GM12878 (cell line): ENCODE results near the gene GALC. TPM values are rescaled to one million over a fixed set of nuclear protein-coding genes. Genes with fewer than 3 reads are reported as not detected.

Experiments
- ATAC-seq: fragments of 200-7000 bp; cut with Tn5 transposase; 3 replicates; pipeline ENCODE4 v1.9.1; 2020; ENCODE audit warnings: mild to moderate bottlenecking, moderate library complexity
- BruUV-seq: library from RNA; stranded (reverse); fragments of 400-500 nt; replicated peaks from 2 replicates; lab custom pipeline; 2021; lab: Mats Ljungman, UMichigan
- CTCF ChIA-PET: fragments of 300-600 bp; sonication (Branson Sonifier 250); formaldehyde crosslinking; extraction: SDS; loops from one replicate; lab custom pipeline; 2021; ENCODE audit warnings: inconsistent platforms; lab: Yijun Ruan, JAX
- POLR2A ChIA-PET: fragments of 350-600 bp; formaldehyde crosslinking; extraction: SDS; loops from one replicate; lab custom pipeline; 2021; ENCODE audit warnings: inconsistent platforms; lab: Charles Lee
- RAD21 ChIA-PET: fragments of 300-600 bp; sonication (Branson Sonifier 250); formaldehyde crosslinking; loops from one replicate; lab custom pipeline; 2023; ENCODE audit warnings: antibody characterized with exemption; ENCODE audit not compliant: unreplicated experiment; lab: Charles Lee
- SMC1A ChIA-PET: fragments of 300-600 bp; sonication (Branson Sonifier 250); formaldehyde crosslinking; loops from one replicate; lab custom pipeline; 2023; ENCODE audit not compliant: unreplicated experiment, uncharacterized antibody; lab: Charles Lee
- DNase-seq: peaks from one replicate; pipeline ENCODE4 v3.0.0-alpha.2; 2011; ENCODE audit warnings: low read depth, low spot score
- FAIRE-seq: peaks from 3 replicates; lab custom pipeline; 2011; peaks lifted over from hg19 to GRCh38; lab: Jason Lieb, UNC
- H2AFZ ChIP-seq: 2 replicates; pipeline ENCODE4 v1.6.0; 2011; ENCODE audit warnings: low read depth, low read length, control low read depth; ENCODE audit not compliant: control insufficient read depth
- H3K27ac ChIP-seq: 2 replicates; pipeline ENCODE4 v1.5.1; 2011; ENCODE audit warnings: control low read depth; ENCODE audit not compliant: control insufficient read depth, insufficient read depth
- H3K27me3 ChIP-seq, 2 experiments: replicated peaks in 1 of 2; 2 replicates each; pipeline versions ENCODE4 v1.6.0 to v1.6.1; 2011; ENCODE audit warnings: low read length in 1 of 2; ENCODE audit not compliant: control insufficient read depth in 2 of 2, insufficient read depth in 2 of 2
- H3K36me3 ChIP-seq, 2 experiments: 2 replicates each; pipeline ENCODE4 v1.5.1; 2011; ENCODE audit warnings: low read length in 1 of 2; ENCODE audit not compliant: control insufficient read depth in 2 of 2, insufficient read depth in 2 of 2
- H3K4me1 ChIP-seq: 2 replicates; pipeline ENCODE4 v1.6.1; 2011; ENCODE audit warnings: mild to moderate bottlenecking, low read length, moderate library complexity, mixed read lengths; ENCODE audit not compliant: control insufficient read depth, insufficient read depth
- H3K4me2 ChIP-seq: 2 replicates; pipeline ENCODE4 v1.6.0; 2011; ENCODE audit warnings: control low read depth; ENCODE audit not compliant: control insufficient read depth, insufficient read depth
- H3K4me3 ChIP-seq: fragments of 200-600 bp; sonication (generic); 2 replicates; pipeline ENCODE4 v1.5.1; 2016
- H3K79me2 ChIP-seq: 2 replicates; pipeline ENCODE4 v1.6.0; 2011; ENCODE audit warnings: low read length; ENCODE audit not compliant: control insufficient read depth, insufficient read depth
- H3K9ac ChIP-seq: 2 replicates; pipeline ENCODE4 v1.8.0; 2011; ENCODE audit warnings: low read length, control low read depth, mixed read lengths; ENCODE audit not compliant: control insufficient read depth, insufficient read depth
- H3K9me3 ChIP-seq: replicated peaks from 3 replicates; pipeline ENCODE4 v1.5.1; 2011; ENCODE audit warnings: mild to moderate bottlenecking, low read length; ENCODE audit not compliant: control insufficient read depth, insufficient read depth
- H4K20me1 ChIP-seq: 2 replicates; pipeline ENCODE4 v1.6.0; 2011; ENCODE audit not compliant: control insufficient read depth, insufficient read depth
- ASH2L ChIP-seq: fragments of 300-600, 200-600 bp; sonication (generic); IDR thresholded peaks from 2 replicates; pipeline ENCODE4 v1.6.1; 2017; ENCODE audit warnings: low read depth, mild to moderate bottlenecking, borderline replicate concordance
- CREB1 ChIP-seq: IDR thresholded peaks from 2 replicates; pipeline ENCODE4 v1.6.1; 2012; ENCODE audit warnings: low read depth, mild to moderate bottlenecking, inconsistent platforms
- CREM ChIP-seq: IDR thresholded peaks from 2 replicates; pipeline ENCODE4 v1.6.1; 2014; ENCODE audit warnings: antibody characterized with exemption, low read depth
- CTCF ChIP-seq, 3 experiments: IDR thresholded peaks in 2 of 3; conservative IDR thresholded peaks in 1 of 3; 2 replicates each; pipeline ENCODE4 v1.5.1; 2011; ENCODE audit warnings: low read depth in 3 of 3, low read length in 3 of 3, mild to moderate bottlenecking in 3 of 3, control low read depth in 2 of 3, moderate library complexity in 2 of 3, inconsistent platforms in 1 of 3, mixed read lengths in 1 of 3; ENCODE audit not compliant: control insufficient read depth in 2 of 3, insufficient read depth in 1 of 3; ENCODE audit errors: extremely low read depth in 1 of 3
- EGR1 ChIP-seq, 2 experiments: IDR thresholded peaks; 1 replicate in 1 of 2; 2 replicates in 1 of 2; pipeline ENCODE4 v1.6.1; 2011 to 2012; ENCODE audit warnings: low read depth in 2 of 2, low read length in 2 of 2, borderline replicate concordance in 1 of 2, mild to moderate bottlenecking in 1 of 2, moderate library complexity in 1 of 2
- FOXM1 ChIP-seq: IDR thresholded peaks from 2 replicates; pipeline ENCODE4 v1.6.1; 2012; ENCODE audit warnings: low read depth, mild to moderate bottlenecking, inconsistent platforms, low read length, moderate library complexity
- GATAD2B ChIP-seq: fragments of 450-650 bp; conservative IDR thresholded peaks from 2 replicates; pipeline ENCODE4 v1.6.1; 2017; ENCODE audit warnings: low read depth, mild to moderate bottlenecking, moderate library complexity
- HCFC1 ChIP-seq: fragments of 150-350 bp; IDR thresholded peaks from 2 replicates; pipeline ENCODE4 v1.6.1; 2014; ENCODE audit warnings: low read length
- IRF4 ChIP-seq: IDR thresholded peaks from 2 replicates; pipeline ENCODE4 v1.6.1; 2011; ENCODE audit warnings: low read depth, low read length
- NKRF ChIP-seq: fragments of 450-650 bp; conservative IDR thresholded peaks from 2 replicates; pipeline ENCODE4 v1.6.1; 2017; ENCODE audit warnings: mild to moderate bottlenecking, moderate library complexity
- STAT3 ChIP-seq: IDR thresholded peaks from 2 replicates; pipeline ENCODE4 v1.6.1; 2011; ENCODE audit warnings: low read depth, low read length, improper control_type of control experiment
- SUZ12 ChIP-seq: fragments of 200-600 bp; sonication (generic); IDR thresholded peaks from one replicate; pipeline ENCODE4 v1.6.1; 2018; ENCODE audit warnings: antibody characterized with exemption, mild to moderate bottlenecking; ENCODE audit not compliant: unreplicated experiment
- ZBED1 ChIP-seq: IDR thresholded peaks from 2 replicates; pipeline ENCODE4 v1.6.1; 2016; ENCODE audit warnings: borderline replicate concordance
- in situ Hi-C: fragments of 300-500 bp; cut with MboI; formaldehyde crosslinking; loops from 9 replicates; pipeline ENCODE4 v1.14.3; 2018; ENCODE audit warnings: mixed read lengths
- intact Hi-C: fragments of 100-400 bp; cut with micrococcal nuclease; formaldehyde crosslinking; loops from one replicate; pipeline ENCODE4 v1.14.2; 2022; ENCODE audit not compliant: unreplicated experiment
- polyA plus RNA-seq, 11 experiments: library from polyadenylated mRNA; depleted of rRNA in 4 of 11; unstranded in 6 of 11; stranded (reverse) in 5 of 11; fragments of >200 nt; fragmentation: Nextera tagmentation in 4 of 11; fragmentation: Illumina TruSeq in 1 of 11; extraction: Ambion mirVana in 4 of 11; extraction: Trizol in 1 of 11; gene quantifications; 1 replicate in 1 of 11; 2 replicates in 10 of 11; pipeline versions ENCODE4 v1.2.1 to v1.2.3, GENCODE V29; 2011 to 2016; ENCODE audit warnings: inconsistent platforms in 2 of 11, missing spikeins in 2 of 11, low read depth in 1 of 11
- total RNA-seq, 4 experiments: library from RNA; depleted of rRNA in 3 of 4; stranded (reverse); fragments of >200 nt in 3 of 4; fragmentation: Illumina TruSeq in 1 of 4; extraction: Trizol in 1 of 4; gene quantifications; 2 replicates each; pipeline versions ENCODE4 v1.2.1 to v1.2.3, GENCODE V29; 2013 to 2021
- TF ChIP-seq, protein P1 (sequence below): fragments of 450-650 bp; formaldehyde crosslinking; IDR thresholded peaks from 2 replicates; pipeline ENCODE4 v1.5.0; 2022; ENCODE audit warnings: mild to moderate bottlenecking, missing genetic modification characterization
- TF ChIP-seq, protein P2 (sequence below): fragments of 450-650 bp; IDR thresholded peaks from 2 replicates; pipeline ENCODE4 v1.6.1; 2017; ENCODE audit warnings: mild to moderate bottlenecking

Gene GALC
- total and polyA plus RNA-seq, 10 of the 15 experiments (the other 5 are each of a cell fraction or from before 2014, with no cell fraction given): 1.3 to 14.0 (median 4.5) TPM

GRCh38 chr14:87967496-87967895, 25.5 kb downstream of the GALC start:
- ATAC-seq (no peak), DNase-seq (no peak), FAIRE-seq (no peak)
- ChIA-PET SMC1A (interaction anchor here (0.5 to 1.7 kb wide), 5 partner anchors 9 to 46 kb away, joined by 3 to 9 read pairs (median 3); no protein-coding TSS in a partner anchor), RAD21 (no interaction called here), CTCF (interaction anchor here (1.2 to 2.3 kb wide), 2 partner anchors 21 to 59 kb away, joined by 3 to 17 read pairs; no protein-coding TSS in a partner anchor), POLR2A (no interaction called here)
- intact Hi-C loops (no loop called here), in situ Hi-C loops (no loop called here)
- Histone ChIP-seq H3K9ac (no peak overlapping the region), H3K27ac (no peak overlapping the region), H3K36me3 (no peaks in the 10 kb centered on the region), H3K9me3 (no peaks in the 10 kb centered on the region), H3K4me2 (no peak overlapping the region), H3K4me3 (no peak overlapping the region), H3K4me1 (no peaks in the 10 kb centered on the region; the same call in 1 of the 2 replicates), H3K79me2 (no peaks in the 10 kb centered on the region), H2AFZ (no peak overlapping the region), H4K20me1 (no peaks in the 10 kb centered on the region), H3K27me3 (no peaks in the 10 kb centered on the region)
- no TSS peak for BruUV-seq
- no peak for TF ChIP-seq GATAD2B
- no peak for TF ChIP-seq FOXM1
- no peak for TF ChIP-seq ZBED1
- no peak for TF ChIP-seq STAT3
- TF ChIP-seq, protein P1, sequence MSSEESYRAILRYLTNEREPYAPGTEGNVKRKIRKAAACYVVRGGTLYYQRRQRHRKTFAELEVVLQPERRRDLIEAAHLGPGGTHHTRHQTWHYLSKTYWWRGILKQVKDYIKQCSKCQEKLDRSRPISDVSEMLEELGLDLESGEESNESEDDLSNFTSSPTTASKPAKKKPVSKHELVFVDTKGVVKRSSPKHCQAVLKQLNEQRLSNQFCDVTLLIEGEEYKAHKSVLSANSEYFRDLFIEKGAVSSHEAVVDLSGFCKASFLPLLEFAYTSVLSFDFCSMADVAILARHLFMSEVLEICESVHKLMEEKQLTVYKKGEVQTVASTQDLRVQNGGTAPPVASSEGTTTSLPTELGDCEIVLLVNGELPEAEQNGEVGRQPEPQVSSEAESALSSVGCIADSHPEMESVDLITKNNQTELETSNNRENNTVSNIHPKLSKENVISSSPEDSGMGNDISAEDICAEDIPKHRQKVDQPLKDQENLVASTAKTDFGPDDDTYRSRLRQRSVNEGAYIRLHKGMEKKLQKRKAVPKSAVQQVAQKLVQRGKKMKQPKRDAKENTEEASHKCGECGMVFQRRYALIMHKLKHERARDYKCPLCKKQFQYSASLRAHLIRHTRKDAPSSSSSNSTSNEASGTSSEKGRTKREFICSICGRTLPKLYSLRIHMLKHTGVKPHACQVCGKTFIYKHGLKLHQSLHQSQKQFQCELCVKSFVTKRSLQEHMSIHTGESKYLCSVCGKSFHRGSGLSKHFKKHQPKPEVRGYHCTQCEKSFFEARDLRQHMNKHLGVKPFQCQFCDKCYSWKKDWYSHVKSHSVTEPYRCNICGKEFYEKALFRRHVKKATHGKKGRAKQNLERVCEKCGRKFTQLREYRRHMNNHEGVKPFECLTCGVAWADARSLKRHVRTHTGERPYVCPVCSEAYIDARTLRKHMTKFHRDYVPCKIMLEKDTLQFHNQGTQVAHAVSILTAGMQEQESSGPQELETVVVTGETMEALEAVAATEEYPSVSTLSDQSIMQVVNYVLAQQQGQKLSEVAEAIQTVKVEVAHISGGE (CRISPR knock-in tag): no peak
- no peak for TF ChIP-seq IRF4
- no peak for TF ChIP-seq CREB1
- TF ChIP-seq HCFC1: no peak
- TF ChIP-seq, protein P2, sequence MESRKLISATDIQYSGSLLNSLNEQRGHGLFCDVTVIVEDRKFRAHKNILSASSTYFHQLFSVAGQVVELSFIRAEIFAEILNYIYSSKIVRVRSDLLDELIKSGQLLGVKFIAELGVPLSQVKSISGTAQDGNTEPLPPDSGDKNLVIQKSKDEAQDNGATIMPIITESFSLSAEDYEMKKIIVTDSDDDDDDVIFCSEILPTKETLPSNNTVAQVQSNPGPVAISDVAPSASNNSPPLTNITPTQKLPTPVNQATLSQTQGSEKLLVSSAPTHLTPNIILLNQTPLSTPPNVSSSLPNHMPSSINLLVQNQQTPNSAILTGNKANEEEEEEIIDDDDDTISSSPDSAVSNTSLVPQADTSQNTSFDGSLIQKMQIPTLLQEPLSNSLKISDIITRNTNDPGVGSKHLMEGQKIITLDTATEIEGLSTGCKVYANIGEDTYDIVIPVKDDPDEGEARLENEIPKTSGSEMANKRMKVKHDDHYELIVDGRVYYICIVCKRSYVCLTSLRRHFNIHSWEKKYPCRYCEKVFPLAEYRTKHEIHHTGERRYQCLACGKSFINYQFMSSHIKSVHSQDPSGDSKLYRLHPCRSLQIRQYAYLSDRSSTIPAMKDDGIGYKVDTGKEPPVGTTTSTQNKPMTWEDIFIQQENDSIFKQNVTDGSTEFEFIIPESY: no peak
- TF ChIP-seq ASH2L: no peak
- TF ChIP-seq EGR1 (IDR thresholded peaks at IDR 0.05; ENCODE audit: borderline replicate concordance in 1 of 2, low read depth in 2 of 2, low read length in 2 of 2): no peak
- TF ChIP-seq CTCF (IDR thresholded peaks at IDR 0.05 in 2 of 3, conservative IDR thresholded peaks at IDR 0.05 in 1 of 3; ENCODE audit: control insufficient read depth in 2 of 3, extremely low read depth in 1 of 3, insufficient read depth in 1 of 3, low read depth in 3 of 3, low read length in 3 of 3): no peak
- TF ChIP-seq CREM: no peak
- TF ChIP-seq NKRF: no peak
- no peak for TF ChIP-seq SUZ12
